ENCODE measurements around the gene MRPL28.
"Not testable (repeated sequence)": the region's sequence is repeated elsewhere in the genome, so short reads cannot be mapped to it uniquely, and the experiment has no call there.

MRPL28 gene

DNA sequence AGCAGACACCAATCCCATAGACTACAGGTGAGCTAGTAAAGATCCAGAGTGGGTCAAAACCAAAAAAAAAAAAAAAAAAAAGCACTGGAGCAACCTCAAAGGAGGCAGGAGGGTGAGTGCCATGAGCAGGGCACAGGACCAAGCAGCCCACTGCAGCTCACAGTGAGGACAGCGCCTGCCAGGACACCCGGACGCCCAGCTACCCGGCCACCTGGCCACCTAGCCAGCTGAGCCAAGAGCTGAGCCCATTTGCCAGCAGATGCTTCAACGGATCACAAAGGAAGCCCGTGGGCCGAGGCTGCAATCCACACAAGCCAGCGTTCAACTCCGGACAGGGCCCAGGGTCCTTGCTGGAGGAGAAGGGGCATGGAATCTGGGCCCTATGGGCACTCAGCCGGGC lies 32.9 kb downstream of the MRPL28 start:
- no peak for DNase-seq

- DNase-seq: no peak
Observed at GRCh38 chr16:336269-336668, 34.1 kb downstream of the MRPL28 start.

DNA sequence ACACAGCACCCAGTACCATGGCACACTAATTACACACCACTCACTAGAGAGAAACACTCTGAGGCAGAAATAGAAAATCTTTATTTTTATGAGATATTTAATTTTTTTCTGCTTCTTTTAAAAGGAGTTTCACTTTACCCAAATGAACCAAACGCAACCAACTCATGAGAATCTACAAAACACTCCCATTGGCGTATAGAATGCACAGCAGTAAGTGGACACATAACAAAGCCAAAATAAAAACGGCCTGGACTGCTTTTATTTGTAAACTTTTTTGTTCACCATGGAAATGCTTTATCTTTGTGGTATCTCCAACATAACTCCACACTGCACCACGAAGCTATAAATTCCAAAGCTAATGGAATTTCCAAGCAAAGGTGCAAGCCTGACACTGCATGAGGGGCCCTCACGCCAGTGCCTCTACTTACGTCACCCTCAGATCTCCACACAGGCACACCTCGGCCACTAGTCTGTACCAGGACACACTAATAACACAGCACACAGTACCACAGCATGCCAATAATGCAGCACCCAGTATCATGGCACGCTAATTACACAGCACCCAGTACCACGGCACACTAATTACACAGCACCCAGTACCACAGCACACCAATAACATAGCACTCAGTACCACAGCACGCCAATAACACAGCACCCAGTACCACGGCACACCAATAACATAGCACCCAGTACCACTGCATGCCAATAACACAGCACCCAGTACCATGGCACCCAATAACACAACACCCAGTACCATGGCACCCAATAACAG lies 35.3 kb downstream of the MRPL28 start:
- not testable (repeated sequence) for DNase-seq

GRCh38 chr16:334164-334832 lies 36.0 kb downstream of the MRPL28 start:
- not testable (repeated sequence) for DNase-seq

GRCh38 chr16:333406-334094 lies 36.8 kb downstream of the MRPL28 start:
- DNase-seq: no peak

GRCh38 chr16:331181-331814 lies 39.0 kb downstream of the MRPL28 start:
- not testable (repeated sequence) for DNase-seq

GRCh38 chr16:330741-331140 lies 39.6 kb downstream of the MRPL28 start:
- DNase-seq: no peak

- DNase-seq: no peak
Observed at GRCh38 chr16:325375-326145, 44.8 kb downstream of the MRPL28 start.

DNA sequence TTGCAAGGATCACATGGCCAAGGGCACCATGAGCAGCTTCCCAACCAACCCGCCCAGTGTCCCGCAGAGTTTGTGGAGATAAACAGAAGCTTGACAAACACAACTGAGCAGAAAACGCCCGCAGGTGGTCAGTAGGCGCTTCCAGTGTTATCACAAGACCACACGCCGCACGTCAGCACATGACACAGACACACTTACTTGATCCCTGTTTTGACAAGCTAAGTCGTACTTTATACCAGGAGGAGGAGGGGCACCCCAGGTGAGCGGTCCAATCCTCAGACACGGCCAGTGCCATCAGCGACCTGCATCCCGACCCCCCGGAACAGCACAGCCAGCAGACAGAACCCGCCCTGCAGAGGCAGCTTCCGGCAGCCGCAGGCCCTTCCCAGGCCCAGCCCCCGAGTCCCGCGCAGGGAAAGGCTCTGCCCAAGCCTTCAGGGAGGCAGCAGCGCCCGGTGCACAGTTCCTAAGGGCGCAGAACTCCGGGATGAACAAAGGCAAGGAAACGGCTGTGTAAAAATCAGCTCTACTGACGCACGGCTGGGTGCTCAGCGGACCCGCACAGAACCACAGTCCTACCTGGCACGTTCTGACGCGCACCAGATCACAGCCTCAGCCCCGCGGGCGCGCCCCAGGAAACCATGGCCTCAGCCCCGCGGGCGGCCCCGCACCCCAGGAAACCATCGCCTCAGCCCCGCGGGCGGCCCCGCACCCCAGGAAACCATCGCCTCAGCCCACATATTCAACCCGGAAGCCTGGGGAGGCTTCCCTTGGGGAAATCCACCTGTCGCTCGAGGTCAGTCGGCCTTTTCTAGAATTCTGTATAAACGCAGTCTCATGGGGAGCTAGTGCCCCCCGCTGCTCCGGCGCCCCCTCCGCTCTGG lies 45.6 kb downstream of the MRPL28 start:
- DNase-seq: no peak

DNA sequence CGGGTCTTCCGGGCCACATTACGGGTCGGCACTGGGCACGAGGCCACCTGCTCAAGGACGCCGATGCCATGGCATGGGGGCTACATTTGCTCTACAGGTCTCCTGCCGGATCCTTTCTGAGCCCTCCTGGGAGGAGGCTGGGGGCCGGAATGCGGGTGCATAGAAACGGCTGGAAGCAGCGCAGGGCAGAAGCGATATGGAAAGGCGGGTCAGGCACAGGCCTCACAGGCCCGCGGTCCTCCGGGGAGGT lies 46.2 kb downstream of the MRPL28 start:
- DNase-seq: no peak

DNA sequence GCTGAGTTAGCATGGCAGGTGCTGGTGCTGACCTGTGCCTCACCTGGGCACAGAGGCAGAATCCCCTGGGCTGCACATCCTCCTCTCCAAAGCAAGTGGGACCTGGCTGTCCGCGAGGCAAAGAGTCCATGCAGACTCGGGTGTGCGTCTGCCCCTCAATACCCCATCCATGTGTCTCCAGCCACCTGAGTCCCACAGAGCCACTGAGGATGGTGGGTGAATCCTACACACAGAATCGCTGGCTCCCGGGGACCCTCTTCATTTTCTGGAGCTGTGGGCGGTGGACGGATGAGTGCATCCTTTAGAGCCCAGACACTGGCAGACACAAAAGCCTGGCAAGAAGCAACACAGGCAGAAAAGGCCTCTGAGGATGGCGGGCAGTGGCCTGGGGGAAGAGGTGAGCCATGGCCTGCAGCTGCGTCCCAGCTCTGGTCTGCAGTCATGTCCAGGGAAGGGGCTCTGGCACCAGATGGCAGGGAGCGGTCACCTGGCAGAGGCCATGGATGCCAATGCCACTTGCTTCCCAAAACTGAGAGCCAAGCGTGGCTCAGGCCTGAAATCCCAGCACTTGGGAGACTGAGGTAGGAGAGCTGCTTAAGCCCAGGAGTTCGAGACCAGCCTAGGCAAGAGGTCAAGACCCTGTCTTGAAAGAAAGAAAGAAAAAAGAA lies 47.7 kb downstream of the MRPL28 start:
- DNase-seq: no peak

GRCh38 chr16:321532-321931 lies 48.8 kb downstream of the MRPL28 start:
- DNase-seq: no peak

DNA sequence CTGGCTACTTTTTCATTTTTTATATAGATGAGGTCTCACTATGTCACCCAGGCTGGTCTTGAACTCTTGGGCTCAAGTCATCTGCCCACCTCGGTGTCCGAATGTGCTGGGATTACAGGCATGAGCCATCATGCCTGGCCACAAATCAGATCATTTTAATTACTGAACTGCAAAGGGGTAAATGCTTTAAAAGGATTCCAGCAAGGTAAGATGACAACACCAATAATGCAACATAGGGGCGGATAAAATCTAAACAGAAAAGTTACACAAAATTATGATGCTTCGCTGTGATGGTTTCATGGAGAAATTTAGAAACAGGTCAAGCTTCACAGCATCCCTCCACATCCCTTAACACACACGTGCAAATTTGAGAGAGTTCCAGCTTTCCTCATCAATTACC lies 50.1 kb downstream of the MRPL28 start:
- DNase-seq: no peak

DNA sequence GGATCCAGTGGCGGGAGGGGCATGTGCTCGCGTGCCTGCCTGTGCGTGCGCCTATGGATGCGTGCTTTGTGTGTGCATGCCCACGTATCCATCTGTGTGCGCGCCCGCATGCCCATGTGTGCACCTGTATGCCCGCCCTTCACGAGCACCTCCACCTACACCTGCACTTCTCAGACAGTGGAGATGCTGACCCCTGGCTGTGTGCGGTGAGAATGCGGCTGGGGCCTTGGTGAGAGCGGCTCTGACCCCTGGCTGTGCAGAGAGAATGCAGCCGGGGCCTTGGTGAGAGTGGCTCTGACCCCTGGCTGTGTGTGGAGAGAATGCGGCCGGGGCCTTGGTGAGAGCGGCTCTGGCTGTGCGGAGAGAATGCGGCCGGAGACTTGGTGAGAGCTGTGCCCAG lies 51.7 kb downstream of the MRPL28 start:
- DNase-seq: no peak

DNA sequence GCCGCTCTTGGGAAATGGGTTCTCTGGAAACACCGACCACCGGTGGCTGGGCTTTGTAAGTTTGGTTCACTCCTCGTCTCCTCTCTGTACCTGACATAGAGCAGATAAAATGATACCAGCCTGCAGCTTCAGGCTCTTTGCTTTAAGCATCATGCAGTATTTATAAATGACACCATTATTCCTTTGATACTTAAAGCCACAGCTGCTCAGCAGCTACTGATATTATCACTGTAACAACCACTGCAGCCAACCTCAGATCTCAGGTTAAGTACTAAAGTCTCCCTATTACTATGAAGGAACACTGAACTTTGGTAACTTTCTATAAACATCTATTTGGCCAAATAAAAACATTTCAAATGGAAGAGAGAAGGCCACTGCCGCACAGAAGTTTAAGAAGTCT lies 52.8 kb downstream of the MRPL28 start:
- no peak for DNase-seq
